ENCODE results near the gene KIAA1958. TPM values are rescaled to one million over a fixed set of nuclear protein-coding genes. Genes with fewer than 3 reads are reported as not detected.
"Not testable (repeated sequence)": the region's sequence is repeated elsewhere in the genome, so short reads cannot be mapped to it uniquely, and the experiment has no call there.

The KIAA1958 gene
- total RNA-seq, 4 donors from 2014 or later: 2.7 to 5.7 (median 5.2) TPM

DNA sequence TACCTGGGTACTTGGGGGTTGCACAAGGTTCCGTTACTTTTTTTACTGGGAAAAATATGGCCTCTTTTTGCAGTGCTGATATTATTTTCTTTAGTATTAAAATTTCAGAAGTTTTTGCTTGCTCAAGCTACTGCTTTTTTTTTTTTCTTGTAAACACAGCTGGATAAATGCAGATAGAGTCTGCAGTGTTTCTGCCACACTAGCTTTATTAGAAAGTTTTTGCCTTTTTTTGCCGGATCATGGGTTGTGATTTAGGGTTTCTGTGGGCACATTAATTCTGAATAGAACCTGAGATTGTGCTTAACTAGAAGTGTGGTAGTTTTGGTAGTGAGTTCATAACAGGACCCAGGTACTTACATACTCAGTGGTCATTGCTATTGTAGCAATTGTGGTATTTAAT is 19.9 kb downstream of the KIAA1958 start:
- no peak overlapping the region for H3K27ac ChIP-seq
- WGBS, 2 donors: 68 to 75% methylated on average over 2 of the region's 2 CpGs
- H3K27me3 ChIP-seq: no peaks in the 10 kb centered on the region
- H3K4me1 ChIP-seq: peaks cover 0 to 14% (median 0%) of the 10 kb centered on the region in 3 donors
- H3K36me3 ChIP-seq: no peaks in the 10 kb centered on the region
- intact Hi-C loops (cut with DNase I): no loop called here
- H3K9me3 ChIP-seq: no peaks in the 10 kb centered on the region
- H3K4me3 ChIP-seq: no peak overlapping the region
- no peak for TF ChIP-seq CTCF (IDR thresholded peaks at IDR 0.05)
- TF ChIP-seq POLR2A (IDR thresholded peaks at IDR 0.05): no peak
- no peak for DNase-seq

GRCh38 chr9:112507001-112507680 is 20.5 kb downstream of the KIAA1958 start:
- intact Hi-C loops (cut with DNase I): no loop called here
- no peaks in the 10 kb centered on the region for H3K36me3 ChIP-seq
- DNase-seq: no peak
- no peak overlapping the region for H3K4me3 ChIP-seq
- TF ChIP-seq POLR2A (IDR thresholded peaks at IDR 0.05) (no peak), CTCF (IDR thresholded peaks at IDR 0.05) (no peak)
- H3K27me3 ChIP-seq: no peaks in the 10 kb centered on the region
- WGBS, 2 donors: 100% methylated on average over 2 of the region's 2 CpGs
- no peak overlapping the region for H3K27ac ChIP-seq
- H3K9me3 ChIP-seq: no peaks in the 10 kb centered on the region
- H3K4me1 ChIP-seq: peaks cover 0 to 14% (median 0%) of the 10 kb centered on the region in 3 donors

GRCh38 chr9:112508377-112508776 is 21.8 kb downstream of the KIAA1958 start:
- Histone ChIP-seq H3K27ac (no peak overlapping the region), H3K4me3 (no peak overlapping the region), H3K27me3 (no peaks in the 10 kb centered on the region), H3K36me3 (no peaks in the 10 kb centered on the region), H3K9me3 (no peaks in the 10 kb centered on the region), H3K4me1 (peaks cover 0 to 3% (median 0%) of the 10 kb centered on the region in 3 donors)
- intact Hi-C loops (cut with DNase I): no loop called here
- no peak for DNase-seq
- no peak for TF ChIP-seq CTCF (IDR thresholded peaks at IDR 0.05)
- no peak for TF ChIP-seq POLR2A (IDR thresholded peaks at IDR 0.05)
- 61 to 72% methylated on average over 2 of the region's 2 CpGs for WGBS, 2 donors

DNA sequence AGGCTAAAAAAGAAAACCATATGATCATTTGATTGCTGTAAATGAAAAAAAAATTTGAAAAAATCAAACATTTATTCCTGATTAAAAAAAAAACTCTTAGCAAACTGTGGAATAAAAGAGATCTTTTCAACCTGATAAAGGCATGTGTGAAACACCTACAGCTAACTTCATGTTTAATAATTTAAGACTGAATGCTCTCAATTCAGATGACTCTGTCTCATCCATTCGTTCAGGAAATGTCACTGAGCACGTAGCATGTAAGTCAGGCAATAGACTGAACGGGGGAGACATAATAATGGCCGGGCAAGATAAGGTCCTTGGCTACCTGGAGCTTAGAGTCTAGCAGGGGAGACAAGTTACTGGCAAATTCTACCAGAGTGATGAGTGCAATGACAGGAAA is 25.8 kb downstream of the KIAA1958 start:
- intact Hi-C loops (cut with DNase I); H3K36me3 ChIP-seq: not testable (repeated sequence)
- WGBS, 2 donors: 78 to 92% methylated on average over 4 of the region's 4 CpGs

DNA sequence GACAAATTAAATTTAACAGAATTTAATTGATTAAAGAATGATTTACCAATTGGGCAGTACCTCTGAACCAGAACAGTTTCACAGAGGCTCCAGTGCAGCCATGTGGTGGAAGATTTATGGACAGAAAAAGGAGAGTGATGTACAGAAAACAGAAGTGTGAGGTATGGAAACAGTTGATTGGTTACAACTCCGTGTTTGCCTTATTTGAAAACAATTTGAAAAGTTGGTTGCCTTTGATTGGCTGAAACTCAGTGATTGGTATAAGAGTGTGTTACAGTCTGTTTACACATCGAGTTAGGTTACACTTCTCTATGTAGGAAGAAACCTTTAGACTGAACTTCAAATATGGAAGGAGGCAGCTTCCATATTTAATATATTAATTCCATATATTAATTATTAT is 30.1 kb downstream of the KIAA1958 start:
- Histone ChIP-seq H3K4me1 (no peaks in the 10 kb centered on the region), H3K27ac (no peak overlapping the region), H3K9me3 (no peaks in the 10 kb centered on the region), H3K36me3 (no peaks in the 10 kb centered on the region), H3K27me3 (no peaks in the 10 kb centered on the region), H3K4me3 (no peak overlapping the region)
- 90 to 96% methylated on average over 2 of the region's 2 CpGs for WGBS, 2 donors
- DNase-seq: no peak
- intact Hi-C loops (cut with DNase I): no loop called here
- TF ChIP-seq CTCF (IDR thresholded peaks at IDR 0.05) (no peak), POLR2A (IDR thresholded peaks at IDR 0.05) (no peak)

More for the DNA sequence above, 25.8 kb downstream of the KIAA1958 start:
- not testable (repeated sequence) for H3K4me3 ChIP-seq, H3K27ac ChIP-seq, DNase-seq, H3K9me3 ChIP-seq, H3K4me1 ChIP-seq, H3K27me3 ChIP-seq

DNA sequence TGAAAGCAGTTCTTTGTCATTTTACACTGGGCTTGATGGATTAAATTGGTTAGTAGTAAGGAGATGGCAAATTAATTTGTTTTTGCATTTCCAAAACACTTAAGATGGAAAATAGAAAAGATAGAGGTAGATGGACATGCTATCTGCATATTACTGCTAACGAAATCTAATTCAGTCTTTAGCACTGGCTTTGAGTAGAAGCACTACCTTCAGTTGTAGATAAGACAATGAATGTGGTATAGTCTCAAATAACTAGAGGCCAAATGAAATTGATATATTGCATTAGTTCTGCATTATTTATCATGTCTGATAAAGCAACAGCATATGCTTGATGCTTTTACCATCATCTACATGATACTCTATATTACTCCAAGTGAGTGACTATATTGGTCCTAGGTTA is 33.4 kb downstream of the KIAA1958 start:
- Histone ChIP-seq H3K4me1 (no peaks in the 10 kb centered on the region), H3K36me3 (no peaks in the 10 kb centered on the region), H3K27me3 (no peaks in the 10 kb centered on the region), H3K27ac (no peak overlapping the region), H3K4me3 (no peak overlapping the region), H3K9me3 (no peaks in the 10 kb centered on the region)
- no peak for DNase-seq
- 91 to 95% methylated on average over 1 of the region's 1 CpG for WGBS, 2 donors
- TF ChIP-seq CTCF (IDR thresholded peaks at IDR 0.05): no peak
- TF ChIP-seq POLR2A (IDR thresholded peaks at IDR 0.05): no peak
- intact Hi-C loops (cut with DNase I): no loop called here

All from esophagus squamous epithelium (tissue), 5 donors.